HPDE6-E6E7 (cell line): Measurements from ENCODE around the gene DEPDC5.
"Not testable (repeated sequence)": the region's sequence is repeated elsewhere in the genome, so short reads cannot be mapped to it uniquely, and the experiment has no call there.

ENCODE experiments used
- DNase-seq: peaks from one replicate; pipeline ENCODE4 v3.0.0; 2011; ENCODE audit warnings: missing footprints; ENCODE audit errors: extremely low spot score

DEPDC5 gene

DNA sequence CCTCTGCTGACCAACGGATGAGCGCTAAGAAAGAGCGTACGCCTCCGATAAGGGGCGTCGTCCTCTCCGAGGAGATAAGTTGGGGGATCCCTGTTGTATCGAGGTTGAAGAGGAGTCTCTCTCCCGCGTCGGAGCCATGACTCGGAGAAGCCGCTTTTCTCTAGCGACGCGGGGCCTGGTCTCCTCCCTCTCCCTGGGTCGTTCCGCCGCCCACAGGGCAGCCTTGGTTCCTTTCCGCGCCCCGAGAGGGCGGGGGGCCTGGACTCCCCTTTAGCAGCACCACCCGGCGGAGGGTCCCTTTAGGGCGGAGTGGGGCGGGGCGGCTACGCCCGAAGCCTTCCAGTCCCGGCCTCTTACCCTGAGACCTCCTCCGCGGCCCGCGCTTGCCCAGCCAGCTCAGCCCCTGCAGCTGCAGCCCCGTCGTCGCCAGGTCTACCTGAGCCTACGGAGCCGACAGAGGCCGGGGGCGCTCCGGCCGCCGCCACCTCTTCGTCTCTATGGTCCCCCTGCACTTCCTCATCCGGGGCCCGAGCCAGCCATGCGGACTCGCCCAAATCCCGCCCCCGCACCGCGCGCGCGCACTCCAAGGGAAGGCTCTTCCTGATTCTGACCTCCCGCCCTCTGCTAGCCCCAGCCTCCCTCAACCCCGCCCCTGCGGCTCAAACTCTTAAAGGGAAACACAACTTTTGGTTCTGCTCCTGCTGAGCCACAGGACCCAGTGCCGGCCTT, 4.0 kb upstream of the DEPDC5 start, which contains the start of gene PRR14L:
Gene PRR14L (minus strand): TSS at position 497 of the 729 bp plus-strand sequence. CDS start 11,272 bp downstream, outside the sequence.
- DNase-seq, result peak; percentile 86

DNA sequence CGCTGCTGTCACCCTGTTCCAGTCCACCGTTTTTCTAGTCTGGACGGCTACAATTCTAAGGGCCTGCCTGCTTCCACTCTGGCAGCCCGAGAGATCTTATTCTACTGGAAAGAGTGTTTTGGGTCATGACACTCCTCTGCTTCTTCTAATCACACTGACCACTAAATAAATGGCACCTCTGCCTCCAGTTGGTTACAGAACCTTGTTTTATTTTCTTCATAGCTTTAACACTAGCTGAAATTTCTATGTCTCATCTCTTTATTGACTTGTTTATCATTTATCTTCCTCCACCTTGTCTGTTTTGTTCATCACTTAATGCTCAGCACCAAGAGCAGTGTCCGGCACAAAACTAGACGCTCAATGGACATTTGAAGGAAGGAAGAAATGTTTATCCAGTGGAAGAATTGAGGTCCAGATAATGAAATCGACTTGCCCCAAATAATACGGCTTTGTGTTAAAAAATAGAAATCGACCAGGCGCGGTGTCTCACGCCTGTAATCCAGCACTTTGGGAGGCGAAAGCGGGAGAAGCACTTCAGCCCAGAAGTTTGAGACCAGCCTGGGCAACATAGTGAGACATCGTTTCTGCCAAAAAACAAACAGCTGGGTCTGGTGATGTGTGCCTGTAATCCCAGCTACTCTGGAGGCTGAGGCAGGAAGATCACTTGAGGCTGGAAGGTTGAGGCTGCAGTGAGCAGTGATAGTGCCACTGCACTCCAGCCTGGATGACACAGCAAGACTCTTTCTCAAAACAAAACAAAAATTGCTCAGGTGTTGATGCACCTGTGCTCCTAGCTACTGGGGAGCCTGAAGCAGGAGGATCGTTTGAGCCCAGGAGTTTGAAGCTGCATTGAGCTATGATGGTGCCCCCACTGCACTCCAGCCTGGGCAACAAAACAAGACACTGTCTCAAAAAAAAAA, 3.2 kb upstream of the DEPDC5 start:
- DNase-seq, result no peak

DNA sequence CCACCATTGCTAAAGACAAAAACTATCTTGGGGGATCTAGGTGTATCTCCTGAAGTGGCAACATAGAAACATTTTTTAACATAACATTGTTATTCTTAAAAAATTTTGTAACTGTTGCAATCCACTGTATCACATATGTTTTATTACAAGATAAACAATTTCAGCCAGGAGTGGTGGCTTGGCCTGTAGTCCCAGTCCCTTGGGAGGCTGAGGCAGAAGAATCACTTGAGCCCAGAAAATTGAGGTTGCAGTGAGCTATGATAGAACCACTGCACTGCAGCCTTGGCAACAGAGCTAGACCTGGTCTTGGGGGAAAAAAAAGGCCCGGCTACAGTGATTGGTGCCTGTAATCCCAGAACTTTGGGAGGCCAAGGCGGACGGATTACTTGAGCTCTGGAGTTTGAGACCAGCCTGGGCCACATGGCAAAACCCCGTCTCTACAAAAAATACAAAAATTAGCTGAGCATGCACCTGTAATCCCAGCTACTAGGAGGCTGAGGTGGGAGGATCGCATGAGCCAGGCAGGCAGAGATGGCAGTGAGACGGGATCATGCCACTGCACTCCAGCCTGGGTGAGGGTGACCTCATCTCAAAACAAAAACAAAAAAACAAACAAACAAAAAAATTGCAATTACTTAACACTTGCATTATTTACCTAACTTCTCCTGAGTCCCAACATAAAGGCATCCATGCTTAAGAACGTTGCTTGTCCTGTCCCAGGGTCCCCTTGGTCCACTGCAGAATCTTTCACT, 1.5 kb upstream of the DEPDC5 start:
- DNase-seq, result no peak

DNA sequence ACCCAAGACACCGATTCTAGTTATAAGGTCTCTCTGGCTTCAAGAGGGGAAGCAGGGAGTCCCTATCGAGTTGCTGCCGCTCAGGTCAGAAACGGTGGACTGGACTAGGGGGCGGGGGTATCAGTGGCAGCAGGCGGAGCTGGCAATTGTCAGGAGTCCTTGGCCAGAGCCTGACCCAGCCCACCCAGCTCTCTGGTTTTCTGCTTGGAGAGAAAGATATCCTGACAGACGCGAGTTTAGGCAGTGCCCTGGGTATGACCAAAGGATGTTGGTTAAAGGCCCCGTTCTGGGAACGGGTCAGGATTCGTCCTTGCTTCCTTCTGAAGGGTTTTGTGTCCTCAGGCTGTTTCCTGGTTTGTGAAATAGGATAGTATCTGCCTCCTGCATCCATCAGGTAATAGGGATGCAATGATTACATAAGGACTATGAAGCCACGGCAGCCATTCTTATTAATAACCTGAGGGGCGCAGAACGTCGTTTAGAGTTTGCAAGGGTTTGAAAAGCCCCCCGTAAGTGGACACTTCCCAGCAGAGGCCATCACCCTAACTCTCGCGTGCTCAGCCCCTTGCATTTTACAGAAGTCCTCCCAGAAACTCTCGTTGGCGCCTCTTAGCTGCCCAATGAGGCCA, 700 bp upstream of the DEPDC5 start:
- no peak for DNase-seq

DNA sequence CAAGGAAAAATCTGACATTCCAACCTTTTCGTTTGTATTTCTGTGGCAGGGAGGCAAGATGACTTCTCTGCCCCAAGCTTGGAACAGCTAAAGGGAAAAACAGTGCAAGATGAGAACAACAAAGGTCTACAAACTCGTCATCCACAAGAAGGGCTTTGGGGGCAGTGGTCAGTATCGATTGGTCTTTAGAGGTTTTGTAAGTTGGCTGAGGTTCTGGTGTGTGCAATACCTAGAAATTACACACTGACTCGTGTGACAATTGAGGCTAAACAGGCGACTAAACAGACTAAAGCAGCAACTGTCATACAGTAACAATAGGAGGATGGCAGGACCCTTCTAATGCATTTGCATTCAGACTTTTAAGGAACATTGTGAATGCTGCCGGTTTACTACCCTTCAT, 994 bp downstream of the DEPDC5 start:
- no peak for DNase-seq

DNA sequence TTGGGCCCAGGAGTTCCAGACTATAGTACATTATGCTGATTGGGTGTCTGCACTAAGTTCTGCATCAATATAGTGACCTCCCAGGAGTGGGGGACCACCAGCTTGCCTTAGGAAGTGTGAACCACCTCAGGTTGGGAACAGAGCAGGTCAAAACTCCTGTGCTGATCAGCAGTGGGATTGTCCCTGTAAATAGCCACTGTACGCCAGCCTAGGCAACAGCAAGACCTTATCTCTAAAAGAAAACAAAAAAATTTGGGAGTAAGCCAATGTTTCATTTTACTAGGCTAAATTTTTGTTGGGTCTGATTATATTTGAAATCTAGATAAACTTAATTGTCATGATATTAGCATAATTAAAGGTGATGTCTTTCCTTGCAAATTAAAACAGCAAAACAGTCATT, 3.4 kb downstream of the DEPDC5 start:
- no peak for DNase-seq

DNA sequence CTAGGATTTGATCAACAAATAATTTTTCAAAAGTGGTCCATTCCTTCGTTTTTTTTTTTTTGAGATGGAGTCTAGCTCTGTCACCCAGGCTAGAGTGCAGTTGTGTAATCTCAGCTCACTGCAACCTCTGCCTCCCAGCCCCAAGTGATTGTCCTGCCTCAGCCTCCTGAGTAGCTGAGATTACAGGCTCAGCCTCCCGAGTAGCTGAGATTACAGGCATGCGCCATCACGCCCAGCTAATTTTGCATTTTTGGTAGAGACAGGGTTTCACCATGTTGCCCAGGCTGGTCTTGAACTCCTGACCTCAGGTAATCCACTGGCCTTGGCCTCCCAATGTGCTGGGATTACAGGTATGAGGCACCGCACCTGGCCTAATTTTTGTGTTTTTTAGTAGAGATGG, 5.0 kb downstream of the DEPDC5 start:
- DNase-seq, result not testable (repeated sequence)

DNA sequence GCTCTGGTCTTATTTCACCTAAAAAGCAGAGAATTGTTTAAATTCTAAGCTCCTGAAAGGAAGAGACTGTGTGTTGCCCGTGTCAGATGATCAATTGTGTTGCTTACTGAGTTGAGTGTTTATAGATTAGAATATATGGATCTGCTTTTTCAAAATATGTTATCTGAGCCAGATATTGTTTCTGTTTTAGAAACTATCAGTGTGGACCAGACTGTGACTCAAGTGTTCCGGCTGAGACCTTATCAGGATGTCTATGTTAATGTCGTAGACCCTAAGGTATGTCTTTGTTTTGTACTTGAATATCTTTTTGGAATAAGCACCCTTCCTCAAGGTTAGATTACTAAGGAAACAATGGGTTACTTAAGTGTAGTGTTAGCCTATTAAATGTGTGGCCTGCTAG, 11.0 kb downstream of the DEPDC5 start:
- DNase-seq, result no peak

DNA sequence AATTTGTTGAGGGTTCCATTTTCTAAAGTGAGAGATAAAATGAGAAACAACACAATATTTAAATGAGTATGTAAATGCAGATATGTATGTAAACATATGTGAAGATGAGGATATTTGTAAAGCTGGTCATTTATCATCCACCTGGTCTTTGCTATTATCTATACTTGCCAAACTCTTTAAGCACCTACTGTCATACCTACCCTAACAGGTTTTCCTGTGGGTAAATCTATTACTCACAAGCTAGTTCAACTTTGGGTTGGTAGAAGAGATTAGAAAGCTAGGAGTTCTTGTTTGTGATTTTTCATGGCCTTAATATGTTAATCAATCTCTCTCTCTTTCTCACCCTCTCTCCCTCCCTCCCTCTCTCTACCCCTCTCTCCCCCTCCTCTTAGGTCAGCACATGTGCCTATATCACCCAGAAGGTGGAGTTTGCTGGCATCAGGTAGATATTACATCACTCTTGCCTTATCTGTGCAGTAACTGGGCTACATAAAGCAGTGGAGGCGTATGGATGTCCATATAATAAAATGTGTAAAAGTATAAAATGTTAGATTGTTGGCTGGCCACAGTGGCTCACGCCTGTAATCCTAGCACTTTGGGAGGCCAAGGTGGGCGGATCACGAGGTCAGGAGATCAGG, 14.7 kb downstream of the DEPDC5 start:
- no peak for DNase-seq

DNA sequence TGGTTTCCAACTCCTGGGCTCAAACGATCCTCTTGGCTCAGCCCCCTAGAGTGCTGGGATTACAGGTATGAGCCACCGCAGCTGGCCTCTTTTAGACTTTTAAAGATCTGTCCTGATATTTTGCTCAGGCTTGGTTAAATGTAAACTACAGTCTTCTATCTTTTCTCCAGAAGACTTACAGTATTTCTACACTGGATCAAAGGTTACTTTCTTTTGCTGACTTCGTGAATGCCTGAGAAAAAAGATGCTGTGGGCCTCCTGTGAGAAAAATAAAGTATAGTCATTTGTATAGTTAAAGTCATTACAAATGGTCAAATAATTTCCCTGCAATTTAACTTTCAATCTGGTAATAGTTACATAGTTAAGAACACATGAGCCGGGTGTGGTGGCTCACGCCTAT, 19.6 kb downstream of the DEPDC5 start:
- DNase-seq, result no peak

DNA sequence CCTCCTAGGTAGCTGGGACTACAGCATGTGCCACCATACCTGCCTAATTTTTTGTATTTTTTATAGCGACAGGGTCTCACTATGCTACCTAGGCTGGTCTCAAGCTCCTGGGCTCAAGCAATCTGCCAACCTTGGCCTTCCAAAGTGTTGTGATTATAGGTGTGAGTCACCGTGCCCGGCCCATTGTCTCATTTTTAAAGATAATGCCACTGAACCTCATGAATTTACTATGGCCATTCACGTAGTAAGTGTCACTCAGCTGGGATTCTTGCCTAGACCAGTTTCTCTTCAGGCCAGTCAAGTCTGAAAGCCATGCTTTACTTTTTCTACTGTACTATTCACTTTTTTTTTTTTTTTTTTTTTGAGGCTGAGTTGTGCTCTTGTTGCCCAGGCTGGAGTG, 22.4 kb downstream of the DEPDC5 start:
- peak; percentile 35 for DNase-seq

DNA sequence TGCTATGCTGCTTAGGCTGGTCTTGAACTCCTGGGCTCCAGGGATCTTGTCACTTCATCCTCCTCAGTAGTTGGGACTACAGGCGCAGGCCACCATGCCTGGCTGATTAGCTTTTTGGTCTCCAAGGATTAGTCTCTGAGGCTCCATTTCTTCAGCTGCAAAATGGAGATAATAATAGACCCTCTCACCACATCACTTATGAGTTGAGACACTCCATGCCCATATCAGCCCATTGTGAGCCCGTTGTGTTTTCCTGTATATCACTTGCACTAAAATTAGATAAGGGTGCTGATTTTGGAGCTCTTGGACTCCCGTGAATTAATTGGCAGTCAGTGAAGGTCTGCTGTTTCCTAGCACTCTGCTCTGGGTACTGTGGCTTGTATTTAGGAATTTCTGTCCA, 36.0 kb downstream of the DEPDC5 start:
- no peak for DNase-seq

DNA sequence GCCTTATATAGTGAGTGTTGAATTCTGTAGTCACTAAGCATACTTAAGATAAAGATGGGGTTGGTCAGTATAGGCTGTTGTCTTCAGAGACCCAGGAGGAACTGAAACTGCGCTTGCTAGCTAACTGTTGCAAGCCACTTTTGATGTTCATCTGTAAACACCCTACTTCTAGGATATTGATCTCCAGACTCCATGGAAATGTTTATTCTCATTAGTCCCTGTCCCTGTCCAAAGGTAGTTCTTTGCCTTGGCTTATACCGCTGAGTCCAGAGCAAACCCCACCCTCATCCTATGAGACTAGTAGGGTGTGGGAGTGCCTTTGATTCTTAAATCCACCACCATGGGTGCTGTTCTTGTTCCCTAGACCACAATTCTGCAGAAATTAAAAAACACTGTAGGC, 36.4 kb downstream of the DEPDC5 start:
- DNase-seq, result no peak

DNA sequence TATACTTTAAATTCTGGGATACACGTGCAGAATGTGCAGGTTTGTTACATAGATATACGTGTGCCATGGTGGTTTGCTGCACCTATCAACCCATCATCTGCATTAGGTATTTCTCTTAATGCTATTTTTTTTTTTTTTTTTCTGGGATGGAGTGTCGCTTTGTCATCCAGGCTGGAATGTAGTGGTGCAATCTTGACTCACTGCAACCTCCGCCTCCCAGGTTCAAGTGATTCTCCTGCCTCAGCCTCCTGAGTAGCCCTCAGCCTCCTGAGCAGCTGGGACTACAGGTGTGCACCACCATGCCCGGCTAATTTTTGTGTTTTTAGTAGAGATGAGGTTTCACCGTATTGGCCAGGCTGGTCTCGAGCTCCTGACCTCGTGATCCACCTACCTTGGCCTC, 45.5 kb downstream of the DEPDC5 start:
- DNase-seq, result not testable (repeated sequence)

DNA sequence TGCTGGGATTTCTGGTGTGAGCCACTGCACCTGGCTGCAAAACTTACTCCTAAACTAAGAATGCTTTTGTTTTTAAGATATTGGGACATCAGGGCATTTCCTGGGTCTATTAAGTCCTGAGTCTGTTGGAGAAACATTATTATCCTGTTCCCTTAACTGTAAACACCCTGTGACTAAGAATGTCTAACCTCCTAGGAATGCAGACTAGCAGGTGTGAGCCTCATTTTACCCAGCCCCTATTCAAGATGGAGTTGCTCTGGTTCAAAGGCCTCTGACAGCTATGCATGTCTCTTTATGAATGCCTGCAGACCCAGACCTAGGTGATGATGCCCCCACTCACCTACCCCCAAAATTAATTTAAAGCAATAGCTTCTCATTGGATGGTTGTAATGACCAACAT, 46.2 kb downstream of the DEPDC5 start:
- peak; percentile 58 for DNase-seq

DNA sequence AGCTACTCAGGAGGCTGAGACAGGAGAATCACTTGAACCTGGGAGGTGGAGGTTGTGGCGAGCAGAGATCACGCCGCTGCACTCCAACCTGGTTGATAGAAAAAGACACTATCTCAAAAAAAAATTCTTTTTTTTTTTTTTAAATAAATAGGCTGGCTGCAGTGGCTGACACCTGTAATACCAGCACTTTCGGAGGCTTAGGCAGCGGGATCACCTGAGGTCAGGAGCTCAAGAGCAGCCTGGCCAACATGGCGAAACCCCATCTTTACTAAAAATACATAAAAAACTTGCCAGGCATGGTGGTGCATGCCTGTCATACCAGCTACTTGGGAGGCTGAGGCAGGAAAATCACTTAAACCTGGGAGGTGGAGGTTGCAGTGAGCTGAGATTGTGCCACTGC, 47.0 kb downstream of the DEPDC5 start:
- DNase-seq, result not testable (repeated sequence)

DNA sequence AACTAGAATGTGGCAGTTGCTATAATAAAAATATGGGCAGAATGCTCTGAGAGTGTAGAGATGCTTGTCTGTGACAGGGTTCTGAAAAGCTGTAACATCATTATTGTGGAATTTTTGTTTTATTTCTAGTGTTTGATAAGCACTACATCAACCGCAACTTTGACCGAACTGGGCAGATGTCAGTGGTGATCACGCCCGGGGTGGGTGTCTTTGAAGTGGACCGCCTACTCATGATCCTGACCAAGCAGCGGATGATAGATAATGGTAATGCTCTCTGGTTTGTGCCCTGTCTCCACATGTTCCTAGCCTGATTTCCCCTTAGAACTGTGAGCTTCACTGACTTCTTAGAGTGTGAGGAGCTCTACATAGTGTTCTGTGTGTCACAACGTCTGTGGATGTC, 48.8 kb downstream of the DEPDC5 start:
- DNase-seq, result no peak

DNA sequence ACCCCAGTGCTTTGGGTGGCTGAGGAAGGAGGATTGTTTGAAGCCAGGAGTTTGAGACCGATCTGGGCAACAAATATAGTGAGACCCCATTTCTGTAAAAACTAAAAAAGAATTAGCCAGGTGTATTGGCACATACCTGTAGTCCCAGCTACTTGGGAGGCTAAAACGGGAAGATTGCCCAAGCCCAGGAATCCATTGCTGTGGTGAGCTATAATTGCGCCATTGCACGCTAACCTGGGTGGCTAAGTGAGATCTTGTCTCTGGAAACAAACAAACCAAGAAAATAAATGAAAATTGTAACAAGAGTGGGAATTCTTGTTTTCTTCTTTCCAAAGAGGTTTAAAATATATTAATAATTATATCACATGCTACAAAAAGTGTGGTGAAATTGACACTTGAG, 52.9 kb downstream of the DEPDC5 start:
- DNase-seq, result no peak

DNA sequence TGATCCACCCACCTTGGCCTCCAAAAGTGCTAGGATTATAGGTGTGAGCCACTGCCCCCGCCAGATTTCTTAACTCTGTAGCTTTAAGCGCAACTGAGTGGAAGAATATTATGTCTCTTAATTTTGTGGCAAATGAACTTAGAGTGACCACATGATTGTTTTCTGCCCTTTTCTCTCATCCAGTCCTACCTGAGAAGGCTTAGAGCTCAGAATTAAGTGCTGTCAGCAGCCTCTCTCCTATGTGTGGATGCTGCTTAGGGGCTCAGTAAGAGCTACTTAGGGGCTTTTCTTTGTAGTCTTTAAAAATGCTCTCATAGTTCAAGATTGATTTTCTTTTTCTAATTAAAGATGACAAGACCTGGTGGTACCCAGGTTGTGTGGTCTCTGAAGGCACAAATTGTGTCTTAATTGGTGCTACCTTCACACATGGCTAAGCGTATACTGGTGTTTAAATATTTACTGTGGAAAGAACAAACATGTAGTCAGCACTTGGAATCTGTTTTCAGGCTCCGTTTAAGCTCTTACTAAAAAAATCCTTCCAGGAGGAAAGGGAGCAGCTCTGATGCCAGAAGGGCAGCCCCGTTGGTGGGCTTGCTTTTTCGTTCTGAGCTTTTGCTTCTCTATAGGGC, 59.3 kb downstream of the DEPDC5 start:
- no peak for DNase-seq

DNA sequence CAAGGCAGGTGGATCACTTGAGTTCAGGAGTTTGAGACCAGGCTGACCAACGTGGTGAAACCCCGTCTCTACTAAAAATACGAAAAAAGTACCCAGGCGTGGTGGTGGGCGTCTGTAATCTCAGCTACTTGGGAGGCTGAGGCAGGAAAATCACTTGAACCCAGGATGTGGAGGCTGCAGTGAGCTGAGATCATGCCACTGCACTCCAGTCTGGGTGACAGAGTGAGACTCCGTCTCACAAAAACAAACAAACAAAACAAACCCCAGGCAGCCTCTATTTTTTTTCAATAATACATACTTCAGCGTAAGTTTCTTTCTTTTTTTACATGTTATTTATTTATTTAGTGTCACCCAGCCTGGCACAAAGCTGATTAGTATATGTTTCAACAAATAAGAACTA, 60.1 kb downstream of the DEPDC5 start:
- DNase-seq, result not testable (repeated sequence)

DNA sequence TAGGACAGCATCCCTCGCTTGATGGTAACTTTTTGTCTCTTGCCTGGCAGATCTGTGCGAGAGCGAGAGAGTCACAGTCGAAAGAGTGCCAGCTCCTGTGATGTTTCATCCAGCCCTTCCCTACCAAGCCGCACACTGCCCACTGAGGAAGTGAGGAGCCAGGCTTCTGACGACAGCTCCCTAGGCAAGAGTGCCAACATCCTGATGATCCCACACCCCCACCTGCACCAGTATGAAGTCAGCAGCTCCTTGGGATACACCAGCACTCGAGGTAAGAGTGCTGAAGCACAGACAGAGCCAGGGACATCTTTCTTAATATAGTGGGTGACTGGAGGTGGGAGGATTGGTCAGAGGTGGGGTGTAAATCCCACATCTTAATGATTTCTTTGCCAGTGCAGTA, 61.1 kb downstream of the DEPDC5 start:
- DNase-seq, result no peak
